ENCODE data around the gene EIPR1. TPM values are rescaled to one million over a fixed set of nuclear protein-coding genes. Genes with fewer than 3 reads are reported as not detected.

EIPR1 gene
- total RNA-seq, 1 donor from 2014 or later: 8.4 TPM

GRCh38 chr2:3168230-3168891 lies 209.3 kb downstream of the EIPR1 start:
- DNase-seq: peak; percentile 24
- ATAC-seq (ENCODE audit: poor library complexity): no peak
- intact Hi-C loops (cut with DNase I): no loop called here

GRCh38 chr2:3163401-3163800 lies 214.2 kb downstream of the EIPR1 start:
- intact Hi-C loops (cut with DNase I): no loop called here
- DNase-seq (no peak), ATAC-seq (ENCODE audit: poor library complexity) (no peak)

- DNase-seq: no peak
- intact Hi-C loops (cut with DNase I): no loop called here
These were observed 215.1 kb downstream of the EIPR1 start for GRCh38 chr2:3162442-3163077.

GRCh38 chr2:3160751-3161330 lies 216.8 kb downstream of the EIPR1 start:
- intact Hi-C loops (cut with DNase I): no loop called here
- no peak for DNase-seq
- ATAC-seq (ENCODE audit: poor library complexity): no peak

More at GRCh38 chr2:3162442-3163077, 215.1 kb downstream of the EIPR1 start:
- no peak for ATAC-seq (ENCODE audit: poor library complexity)

GRCh38 chr2:3159782-3160545 lies 217.7 kb downstream of the EIPR1 start:
- intact Hi-C loops (cut with DNase I): no loop called here
- no peak for DNase-seq
- ATAC-seq (ENCODE audit: poor library complexity): no peak

GRCh38 chr2:3154700-3155099 lies 222.9 kb downstream of the EIPR1 start:
- intact Hi-C loops (cut with DNase I): no loop called here
- DNase-seq (no peak), ATAC-seq (ENCODE audit: poor library complexity) (no peak)

GRCh38 chr2:3154146-3154545 lies 223.5 kb downstream of the EIPR1 start:
- ATAC-seq (ENCODE audit: poor library complexity): no peak
- intact Hi-C loops (cut with DNase I): no loop called here
- DNase-seq: no peak

- ATAC-seq (ENCODE audit: poor library complexity) (no peak), DNase-seq (no peak)
- intact Hi-C loops (cut with DNase I): no loop called here
These were observed 226.3 kb downstream of the EIPR1 start for GRCh38 chr2:3151153-3151918.

GRCh38 chr2:3149441-3150217 lies 228.0 kb downstream of the EIPR1 start:
- ATAC-seq (ENCODE audit: poor library complexity) (no peak), DNase-seq (no peak)
- intact Hi-C loops (cut with DNase I): no loop called here

GRCh38 chr2:3148716-3149115 lies 228.9 kb downstream of the EIPR1 start:
- intact Hi-C loops (cut with DNase I): no loop called here
- ATAC-seq (ENCODE audit: poor library complexity) (no peak), DNase-seq (no peak)

- DNase-seq: no peak
- no peak for ATAC-seq (ENCODE audit: poor library complexity)
These were observed 229.7 kb downstream of the EIPR1 start for GRCh38 chr2:3147651-3148530.

GRCh38 chr2:3146772-3147650 lies 230.6 kb downstream of the EIPR1 start:
- no peak for ATAC-seq (ENCODE audit: poor library complexity)
- no peak for DNase-seq
- intact Hi-C loops (cut with DNase I): no loop called here

More at GRCh38 chr2:3147651-3148530, 229.7 kb downstream of the EIPR1 start:
- intact Hi-C loops (cut with DNase I): no loop called here

- no peak for ATAC-seq (ENCODE audit: poor library complexity)
- no peak for DNase-seq
- intact Hi-C loops (cut with DNase I): no loop called here
These were observed 231.4 kb downstream of the EIPR1 start for GRCh38 chr2:3146175-3146574.

- ATAC-seq (ENCODE audit: poor library complexity) (no peak), DNase-seq (no peak)
- intact Hi-C loops (cut with DNase I): no loop called here
These were observed 232.1 kb downstream of the EIPR1 start for GRCh38 chr2:3145471-3146021.

- intact Hi-C loops (cut with DNase I): no loop called here
- DNase-seq: no peak
- no peak for ATAC-seq (ENCODE audit: poor library complexity)
These were observed 232.8 kb downstream of the EIPR1 start for GRCh38 chr2:3144856-3145255.

GRCh38 chr2:3143602-3144001 lies 234.0 kb downstream of the EIPR1 start:
- DNase-seq (no peak), ATAC-seq (ENCODE audit: poor library complexity) (no peak)
- intact Hi-C loops (cut with DNase I): no loop called here

Data from Right ventricle myocardium superior (tissue), 1 donor.